A549 treated with RU486 at 1 μM for 4 hours (cell line): ENCODE results near the gene SLC27A2. TPM values are rescaled to one million over a fixed set of nuclear protein-coding genes. Genes with fewer than 3 reads are reported as not detected.

Experiments
- total RNA-seq: library from RNA; stranded (reverse); fragments of 200-300 nt; extraction: Qiagen RNA extraction; gene quantifications from 5 replicates; pipeline ENCODE4 v1.2.3, GENCODE V29; 2022; ENCODE audit warnings: low read depth

Gene SLC27A2
- total RNA-seq, result 28.1 to 33.7 TPM (median 29.4 TPM) in 5 replicates

GRCh38 chr15:50181969-50182218, at the start of gene SLC27A2:
SLC27A2 (plus strand) TSS chr15:50182196; CDS start chr15:50182428, 232 bp downstream.

DNA sequence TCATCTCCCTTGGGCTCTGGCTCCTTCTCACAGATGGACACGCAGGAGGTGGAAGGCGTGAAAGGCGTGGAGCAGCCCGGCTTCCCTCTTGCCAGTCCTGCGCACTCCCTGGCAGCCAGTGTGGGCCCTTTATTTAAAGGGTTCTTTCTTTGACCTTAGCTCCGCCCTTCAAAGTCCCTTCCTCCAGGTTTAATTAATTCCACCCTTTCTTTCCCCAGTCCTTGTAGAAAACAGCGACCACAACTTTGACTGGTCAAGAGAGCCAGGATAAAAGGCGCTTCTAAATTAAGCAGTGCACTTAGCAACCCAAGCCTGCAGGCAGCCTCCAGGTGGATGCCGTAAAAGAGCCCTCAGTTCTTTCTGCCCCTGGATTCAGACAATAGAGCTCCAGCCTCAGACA, 83.6 kb downstream of the SLC27A2 start, which contains the start of gene HDC:
Gene HDC, minus strand, starts transcription at position 107 of the 400 bp plus-strand sequence. Its CDS starts 103 bp downstream, at position 4.

Other genes with a start within 250 kb of the SLC27A2 start
- 0.47 to 1.1 TPM (median 0.78 TPM) in 5 replicates for gene ATP8B4, start 63.0 kb upstream of the SLC27A2 start, total RNA-seq
- 0.05 to 0.07 TPM in 2 of 5 replicates, not detected in the others for gene HDC, start 83.5 kb downstream of the SLC27A2 start, total RNA-seq
- 30.2 to 37.0 TPM (median 33.3 TPM) in 5 replicates for gene GABPB1, start 173.0 kb downstream of the SLC27A2 start, total RNA-seq
- 22.0 to 55.2 TPM (median 41.4 TPM) in 5 replicates for gene USP8, start 242.2 kb downstream of the SLC27A2 start, total RNA-seq